Breast epithelium (tissue), 4 donors: ENCODE data around the gene LRRC4B. TPM values are rescaled to one million over a fixed set of nuclear protein-coding genes. Genes with fewer than 3 reads are reported as not detected.
A peak's percentile ranks its signal among the peaks of the same experiment; 100 is the strongest.

Source experiments
- DNase-seq, 2 donors: peaks; one replicate each; pipeline ENCODE4 v3.0.0-alpha.2; 2019; ENCODE audit warnings: low spot score in 2 of 2
- H3K27ac ChIP-seq, 2 donors: fragments of 200-600 bp; sonication (generic) in 1 of 2; one replicate each; pipeline ENCODE4 v1.5.1; 2016 to 2019; ENCODE audit warnings: mild to moderate bottlenecking in 1 of 2
- H3K27me3 ChIP-seq, 2 donors: fragments of 200-600 bp; sonication (generic) in 1 of 2; one replicate each; pipeline versions ENCODE4 v1.5.1 to v1.6.0; 2017 to 2019; ENCODE audit warnings: control low read depth in 1 of 2, mild to moderate bottlenecking in 1 of 2
- H3K36me3 ChIP-seq: fragments of 200-600 bp; one replicate; pipeline ENCODE4 v1.5.1; 2019
- H3K4me1 ChIP-seq, 2 donors: fragments of 200-600 bp; sonication (generic); one replicate each; pipeline ENCODE4 v1.5.1; 2016 to 2019; ENCODE audit warnings: control low read depth in 1 of 2
- H3K4me3 ChIP-seq, 3 donors: fragments of 200-600 bp; sonication (generic); 1 replicate in 2 of 3; 2 replicates in 1 of 3; pipeline ENCODE4 v1.5.1; 2016 to 2019; ENCODE audit warnings: mild to moderate bottlenecking in 3 of 3, moderate library complexity in 2 of 3
- H3K9me3 ChIP-seq, 2 donors: fragments of 200-600 bp; sonication (generic) in 1 of 2; one replicate each; pipeline ENCODE4 v1.5.1; 2016 to 2019; ENCODE audit warnings: control low read depth in 1 of 2
- POLR2A ChIP-seq: fragments of 450-650 bp; IDR thresholded peaks from one replicate; pipeline ENCODE4 v1.6.1; 2016; ENCODE audit warnings: antibody characterized with exemption, mild to moderate bottlenecking, moderate library complexity
- POLR2AphosphoS5 ChIP-seq, 3 donors: sonication (generic); formaldehyde crosslinking; IDR thresholded peaks; one replicate each; pipeline ENCODE4 v1.6.1; 2017; ENCODE audit warnings: antibody characterized with exemption in 3 of 3
- intact Hi-C: fragments of 100-400 bp; cut with DNase I; formaldehyde crosslinking; loops from one replicate; pipeline ENCODE4 v1.15.1; 2023; ENCODE audit warnings: low total_unique reads
- total RNA-seq, 3 donors: library from RNA; depleted of rRNA; stranded (reverse); fragments of >200 nt; gene quantifications; one replicate each; pipeline ENCODE4 v1.1.0, GENCODE V29; 2016
- TF ChIP-seq, protein P1 (sequence below), 3 donors: fragments of 450-650 bp; IDR thresholded peaks; one replicate each; pipeline ENCODE4 v1.5.1; 2016 to 2017; ENCODE audit warnings: antibody characterized with exemption in 3 of 3, mild to moderate bottlenecking in 3 of 3, moderate library complexity in 3 of 3

The LRRC4B gene
- total RNA-seq, 3 donors from 2014 or later = 0.16 to 1.3 (median 1.2) TPM

DNA sequence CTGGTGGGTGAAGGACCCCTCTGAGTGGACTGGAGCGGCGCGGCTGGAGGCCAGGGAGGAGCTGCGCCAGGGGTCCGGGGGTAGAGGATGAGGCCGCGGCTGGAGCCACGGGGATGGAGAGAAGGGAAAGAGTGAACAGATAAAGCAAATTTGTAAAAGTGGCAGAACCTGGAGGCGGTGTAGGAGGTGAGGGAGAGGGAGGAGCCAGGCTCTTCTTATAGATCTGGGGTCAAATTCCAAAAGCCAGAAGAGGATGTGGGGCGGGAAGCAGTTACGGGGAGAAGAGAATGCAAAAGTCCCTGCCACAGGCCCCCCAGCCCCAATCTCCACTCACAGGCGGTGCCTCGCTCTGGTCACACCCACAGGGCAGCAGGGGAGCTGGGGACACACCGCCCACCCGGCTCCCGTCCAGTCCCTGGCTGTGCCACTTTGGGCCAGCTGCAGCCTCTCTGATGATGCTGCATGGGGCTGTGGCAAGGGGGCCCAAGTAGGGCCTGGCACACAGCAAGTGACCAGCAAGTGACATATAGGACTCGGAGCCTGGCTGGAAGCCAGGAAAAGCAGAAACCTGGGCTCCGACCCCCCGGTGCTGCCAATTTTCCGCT lies 11.1 kb downstream of the LRRC4B start:
- Histone ChIP-seq H3K27ac (no peak overlapping the region), H3K27me3 (peaks cover 0 to 63% of the 10 kb centered on the region in 2 donors), H3K9me3 (no peaks in the 10 kb centered on the region), H3K4me3 (peak overlapping the region in 2 of 3 donors; percentile 49 to 66), H3K36me3 (no peaks in the 10 kb centered on the region), H3K4me1 (peaks cover 0 to 3% of the 10 kb centered on the region in 2 donors)
- DNase-seq = no peak
- TF ChIP-seq, protein P1, sequence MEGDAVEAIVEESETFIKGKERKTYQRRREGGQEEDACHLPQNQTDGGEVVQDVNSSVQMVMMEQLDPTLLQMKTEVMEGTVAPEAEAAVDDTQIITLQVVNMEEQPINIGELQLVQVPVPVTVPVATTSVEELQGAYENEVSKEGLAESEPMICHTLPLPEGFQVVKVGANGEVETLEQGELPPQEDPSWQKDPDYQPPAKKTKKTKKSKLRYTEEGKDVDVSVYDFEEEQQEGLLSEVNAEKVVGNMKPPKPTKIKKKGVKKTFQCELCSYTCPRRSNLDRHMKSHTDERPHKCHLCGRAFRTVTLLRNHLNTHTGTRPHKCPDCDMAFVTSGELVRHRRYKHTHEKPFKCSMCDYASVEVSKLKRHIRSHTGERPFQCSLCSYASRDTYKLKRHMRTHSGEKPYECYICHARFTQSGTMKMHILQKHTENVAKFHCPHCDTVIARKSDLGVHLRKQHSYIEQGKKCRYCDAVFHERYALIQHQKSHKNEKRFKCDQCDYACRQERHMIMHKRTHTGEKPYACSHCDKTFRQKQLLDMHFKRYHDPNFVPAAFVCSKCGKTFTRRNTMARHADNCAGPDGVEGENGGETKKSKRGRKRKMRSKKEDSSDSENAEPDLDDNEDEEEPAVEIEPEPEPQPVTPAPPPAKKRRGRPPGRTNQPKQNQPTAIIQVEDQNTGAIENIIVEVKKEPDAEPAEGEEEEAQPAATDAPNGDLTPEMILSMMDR (IDR thresholded peaks at IDR 0.05) = no peak
- no peak for TF ChIP-seq POLR2AphosphoS5 (IDR thresholded peaks at IDR 0.05)
- TF ChIP-seq POLR2A = no peak
- intact Hi-C loops = no loop called here

- Histone ChIP-seq H3K4me1 (peaks cover 0 to 3% of the 10 kb centered on the region in 2 donors), H3K27ac (no peak overlapping the region), H3K36me3 (no peaks in the 10 kb centered on the region), H3K27me3 (peaks cover 0 to 66% of the 10 kb centered on the region in 2 donors), H3K4me3 (peak overlapping the region; percentile 19 to 66 (median 49)), H3K9me3 (no peaks in the 10 kb centered on the region)
- TF ChIP-seq, protein P1 (IDR thresholded peaks at IDR 0.05) = peak in 2 of 3 donors; percentile 52 to 54
- no peak for TF ChIP-seq POLR2AphosphoS5 (IDR thresholded peaks at IDR 0.05)
- peak in 1 of 2 donors; percentile 24 for DNase-seq
- intact Hi-C loops = no loop called here
Observed at GRCh38 chr19:50556282-50557008, 11.8 kb downstream of the LRRC4B start.

DNA sequence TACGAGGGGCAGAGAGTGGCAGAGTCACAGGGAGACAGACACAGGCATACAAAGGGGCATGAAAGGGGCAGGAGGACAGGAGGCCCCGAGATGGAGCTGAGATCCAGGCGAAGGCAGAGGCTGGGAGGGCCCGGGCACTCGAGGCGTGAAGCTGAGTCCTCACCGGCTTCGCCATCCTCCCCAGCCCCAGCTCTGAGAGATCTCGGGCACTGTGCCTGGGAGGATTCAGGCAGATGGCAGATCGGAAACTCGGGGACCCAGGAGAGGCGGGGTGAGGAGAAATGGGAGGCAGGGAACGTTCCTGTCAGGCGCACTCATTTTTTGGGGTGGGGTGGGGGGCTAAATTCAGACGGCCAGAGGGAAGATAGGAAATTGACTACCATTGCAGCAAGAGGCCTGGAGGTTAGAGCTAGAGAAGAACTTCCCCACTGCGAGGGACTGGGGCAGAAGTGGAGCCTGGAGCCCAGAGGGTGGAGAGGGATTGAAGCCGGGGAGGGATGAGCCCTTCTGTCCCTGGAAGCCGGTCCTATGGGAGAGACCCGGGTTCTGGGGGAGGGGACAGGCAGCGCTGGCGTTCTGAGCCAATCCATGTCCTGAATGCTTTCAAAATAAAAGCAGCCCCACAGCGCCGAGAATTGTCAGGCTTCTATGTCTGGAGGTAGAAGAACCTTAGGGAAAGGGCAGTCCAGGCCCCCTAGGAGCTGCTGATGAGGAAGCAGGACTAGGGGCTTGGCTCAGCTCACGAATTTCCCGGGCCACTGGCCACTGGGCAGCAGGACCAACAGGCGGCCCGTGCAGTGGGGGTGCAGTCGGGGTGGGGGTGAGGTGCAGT lies 12.6 kb downstream of the LRRC4B start:
- peaks cover 0 to 3% of the 10 kb centered on the region in 2 donors for H3K4me1 ChIP-seq
- intact Hi-C loops = no loop called here
- peak overlapping the region; percentile 19 to 66 (median 49) for H3K4me3 ChIP-seq
- no peaks in the 10 kb centered on the region for H3K36me3 ChIP-seq
- H3K27me3 ChIP-seq = peaks cover 0 to 69% of the 10 kb centered on the region in 2 donors
- no peak for DNase-seq
- TF ChIP-seq POLR2AphosphoS5 (IDR thresholded peaks at IDR 0.05) = no peak
- no peak for TF ChIP-seq POLR2A
- no peak overlapping the region for H3K27ac ChIP-seq
- no peaks in the 10 kb centered on the region for H3K9me3 ChIP-seq

DNA sequence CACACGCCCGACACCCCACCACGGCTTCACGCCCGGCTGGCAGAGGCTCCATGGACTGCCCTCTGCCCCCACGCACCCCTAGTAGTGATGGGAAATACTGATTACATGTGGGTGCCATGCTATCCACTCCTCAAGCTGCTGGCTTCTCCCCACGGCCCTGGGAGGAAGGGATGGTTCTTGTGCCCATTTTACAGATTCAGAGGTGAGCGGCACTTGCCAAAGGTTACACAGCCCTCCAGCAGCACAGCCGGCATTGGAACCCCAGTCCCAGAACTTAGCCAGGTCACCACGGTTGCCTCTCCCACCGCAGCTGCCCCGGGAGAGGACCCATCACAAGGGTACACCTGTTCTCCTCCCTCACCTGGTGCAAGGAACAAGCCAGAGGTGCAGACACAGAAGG lies 13.2 kb downstream of the LRRC4B start:
- Histone ChIP-seq H3K4me3 (no peak overlapping the region), H3K27me3 (peaks cover 0 to 71% of the 10 kb centered on the region in 2 donors), H3K36me3 (no peaks in the 10 kb centered on the region), H3K4me1 (peaks cover 0 to 3% of the 10 kb centered on the region in 2 donors), H3K9me3 (no peaks in the 10 kb centered on the region), H3K27ac (no peak overlapping the region)
- intact Hi-C loops = no loop called here
- no peak for DNase-seq
- TF ChIP-seq POLR2A (no peak), POLR2AphosphoS5 (IDR thresholded peaks at IDR 0.05) (no peak)
- TF ChIP-seq, protein P1 (IDR thresholded peaks at IDR 0.05) = no peak

- Histone ChIP-seq H3K36me3 (no peaks in the 10 kb centered on the region), H3K9me3 (no peaks in the 10 kb centered on the region), H3K27ac (no peak overlapping the region), H3K27me3 (peaks cover 0 to 80% of the 10 kb centered on the region in 2 donors), H3K4me1 (peaks cover 0 to 3% of the 10 kb centered on the region in 2 donors), H3K4me3 (no peak overlapping the region)
- no peak for DNase-seq
- intact Hi-C loops = no loop called here
- TF ChIP-seq POLR2A = no peak
- TF ChIP-seq, protein P1 (IDR thresholded peaks at IDR 0.05) = no peak
- no peak for TF ChIP-seq POLR2AphosphoS5 (IDR thresholded peaks at IDR 0.05)
Observed at GRCh38 chr19:50554212-50554611, 14.0 kb downstream of the LRRC4B start.
